Keratinocyte (primary cell): Measurements from ENCODE around the gene COL13A1. TPM values are rescaled to one million over a fixed set of nuclear protein-coding genes. Genes with fewer than 3 reads are reported as not detected.

ENCODE experiments used
- DNase-seq: peaks from one replicate; pipeline ENCODE4 v3.0.0-alpha.2; 2011; ENCODE audit warnings: low read depth, missing footprints, low spot score
- FAIRE-seq: peaks from 2 replicates; lab custom pipeline; 2011; peaks lifted over from hg19 to GRCh38; lab: Jason Lieb, UNC
- H2AFZ ChIP-seq: 2 replicates; pipeline ENCODE4 v1.6.0; 2012; ENCODE audit warnings: low read length, control low read depth, inconsistent platforms; ENCODE audit not compliant: control insufficient read depth
- H3K27ac ChIP-seq: 2 replicates; pipeline ENCODE4 v1.5.1; 2011; ENCODE audit warnings: low read length; ENCODE audit not compliant: control insufficient read depth, insufficient read depth
- H3K27me3 ChIP-seq: 3 replicates; pipeline ENCODE4 v1.6.0; 2011; ENCODE audit warnings: low read length; ENCODE audit not compliant: control insufficient read depth, insufficient read depth; ENCODE audit errors: extremely low read depth
- H3K36me3 ChIP-seq, 2 experiments: 2 replicates in 1 of 2; 3 replicates in 1 of 2; pipeline ENCODE4 v1.5.1; 2011; ENCODE audit warnings: low read length in 2 of 2, mild to moderate bottlenecking in 1 of 2; ENCODE audit not compliant: control insufficient read depth in 2 of 2, insufficient read depth in 2 of 2; ENCODE audit errors: extremely low read depth in 1 of 2
- H3K4me1 ChIP-seq: 3 replicates; pipeline ENCODE4 v1.5.1; 2011; ENCODE audit warnings: low read length; ENCODE audit not compliant: control insufficient read depth, insufficient read depth; ENCODE audit errors: extremely low read depth
- H3K4me2 ChIP-seq: 3 replicates; pipeline ENCODE4 v1.6.0; 2011; ENCODE audit warnings: low read depth, low read length; ENCODE audit not compliant: control insufficient read depth, insufficient read depth; ENCODE audit errors: extremely low read depth
- H3K4me3 ChIP-seq, 3 experiments: fragments of 200-600 bp in 1 of 3; sonication (generic) in 1 of 3; 2 replicates in 2 of 3; 3 replicates in 1 of 3; pipeline ENCODE4 v1.5.1; 2011 to 2016; ENCODE audit warnings: low read length in 3 of 3, mild to moderate bottlenecking in 3 of 3, control low read depth in 2 of 3, inconsistent platforms in 1 of 3, low read depth in 1 of 3, mixed read lengths in 1 of 3, mixed run types in 1 of 3, moderate library complexity in 1 of 3; ENCODE audit not compliant: control insufficient read depth in 2 of 3, insufficient read depth in 2 of 3; ENCODE audit errors: extremely low read depth in 1 of 3
- H3K79me2 ChIP-seq: 2 replicates; pipeline ENCODE4 v1.6.0; 2012; ENCODE audit warnings: low read length; ENCODE audit not compliant: control insufficient read depth, insufficient read depth
- H3K9ac ChIP-seq: 3 replicates; pipeline ENCODE4 v1.6.0; 2011; ENCODE audit warnings: low read length; ENCODE audit not compliant: control insufficient read depth, insufficient read depth; ENCODE audit errors: extremely low read depth
- H3K9me1 ChIP-seq: 3 replicates; pipeline ENCODE4 v1.6.0; 2011; ENCODE audit warnings: low read length; ENCODE audit not compliant: control insufficient read depth, insufficient read depth; ENCODE audit errors: extremely low read depth
- H3K9me3 ChIP-seq: 2 replicates; pipeline ENCODE4 v1.5.1; 2012; ENCODE audit warnings: low read depth, low read length; ENCODE audit not compliant: control insufficient read depth
- H4K20me1 ChIP-seq: 3 replicates; pipeline ENCODE4 v1.6.0; 2011; ENCODE audit warnings: low read length; ENCODE audit not compliant: control insufficient read depth, insufficient read depth; ENCODE audit errors: extremely low read depth
- EZH2 ChIP-seq: IDR thresholded peaks from one replicate; pipeline ENCODE4 v1.6.1; 2012; ENCODE audit warnings: inconsistent platforms, mild to moderate bottlenecking, low read length, moderate library complexity
- dilution Hi-C: fragments of 300-500 bp; cut with MboI; formaldehyde crosslinking; loops from one replicate; pipeline ENCODE4 v1.7.0; 2020; ENCODE audit warnings: low sequenced_read_pairs; ENCODE audit not compliant: extremely low pct_ligation_motif_present
- polyA minus RNA-seq, 3 experiments: library from RNA; depleted of rRNA, polyadenylated mRNA; stranded (reverse); fragments of >200 nt; gene quantifications; 1 replicate in 1 of 3; 2 replicates in 1 of 3; 3 replicates in 1 of 3; pipeline ENCODE4 v1.2.3, GENCODE V29; 2011
- polyA plus RNA-seq, 5 experiments: library from polyadenylated mRNA; depleted of rRNA in 3 of 5; stranded (reverse) in 3 of 5; stranded (forward) in 1 of 5; unstranded in 1 of 5; fragments of >200 nt; gene quantifications; 1 replicate in 1 of 5; 2 replicates in 3 of 5; 3 replicates in 1 of 5; pipeline versions ENCODE4 v1.2.1 to v1.2.3, GENCODE V29; 2011 to 2012; ENCODE audit warnings: missing spikeins in 2 of 5, low read depth in 1 of 5, low replicate concordance in 1 of 5
- TF ChIP-seq, protein P1 (sequence below), 3 experiments: IDR thresholded peaks in 1 of 3; conservative IDR thresholded peaks in 1 of 3; optimal IDR thresholded peaks in 1 of 3; 2 replicates in 2 of 3; 3 replicates in 1 of 3; pipeline versions ENCODE3 to v1.5.1; 2011; ENCODE audit warnings: low read length in 3 of 3, mild to moderate bottlenecking in 3 of 3, moderate library complexity in 2 of 3, control low read depth in 1 of 3, inconsistent platforms in 1 of 3; ENCODE audit not compliant: insufficient read depth in 2 of 3; ENCODE audit errors: extremely low read depth in 1 of 3

Gene COL13A1
- 0.89 to 3.2 TPM (median 1.5 TPM) in 3 replicates for polyA plus RNA-seq
- polyA plus RNA-seq (2011; ENCODE audit: low read depth), result 0.30 TPM
- 0.51 and 0.55 TPM in 2 replicates for polyA plus RNA-seq (2011; cell fraction: cytosol; rRNA removed)
- 2.0 and 4.9 TPM in 2 replicates for polyA plus RNA-seq (2011; cell fraction: nucleus; rRNA removed)
- 0.63 and 3.5 TPM in 2 replicates for polyA plus RNA-seq (2012; ENCODE audit: low replicate concordance)
- 0.20 to 0.67 TPM (median 0.52 TPM) in 3 replicates for polyA minus RNA-seq
- polyA minus RNA-seq (2011; cell fraction: cytosol; rRNA and poly(A)+ RNA removed), result not detected
- polyA minus RNA-seq (2011; cell fraction: nucleus; rRNA and poly(A)+ RNA removed), result 2.3 and 2.5 TPM in 2 replicates

DNA sequence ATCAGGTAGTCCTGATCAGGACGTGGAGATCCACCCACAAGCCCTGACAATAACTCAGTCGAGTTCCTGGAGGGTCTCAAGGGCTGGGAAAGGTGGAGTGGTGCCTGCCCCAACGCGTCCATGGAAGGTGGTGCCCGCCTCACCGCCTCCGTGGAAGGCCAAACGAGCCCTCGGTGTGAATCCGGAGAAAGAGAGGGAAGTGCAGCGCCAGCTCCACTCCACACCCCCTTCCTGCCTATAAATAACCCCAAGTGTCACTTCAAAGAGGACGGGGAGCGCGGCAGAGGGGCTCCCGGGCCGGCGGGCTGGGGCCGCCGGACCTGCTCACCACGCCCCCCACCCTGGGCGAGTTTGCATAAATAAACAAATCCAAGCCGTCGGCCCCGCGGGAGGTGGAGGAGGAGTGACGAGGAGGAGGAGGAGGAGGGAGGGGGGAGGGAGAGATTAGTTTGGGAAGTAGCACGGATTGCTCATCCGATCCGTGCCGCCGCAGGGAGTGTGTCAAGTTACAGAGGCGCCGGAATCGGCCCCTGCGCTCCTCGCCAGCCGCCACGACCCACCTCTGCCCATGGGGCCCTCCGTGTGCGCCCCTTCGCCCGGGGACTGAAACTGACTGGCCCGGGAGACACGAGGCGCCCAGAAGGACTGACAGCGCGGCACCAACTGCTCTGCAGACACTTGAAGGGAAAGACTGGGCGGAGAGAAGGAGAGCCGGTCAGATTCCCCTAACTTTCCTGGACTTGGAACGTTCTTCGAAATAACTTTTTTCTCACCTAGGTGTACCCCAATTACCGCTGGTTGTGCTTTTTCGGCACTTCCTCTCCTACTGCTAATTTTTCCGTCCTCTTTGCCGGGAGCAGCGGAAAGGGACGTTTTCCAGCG is at the start of gene COL13A1:
COL13A1 (plus strand) TSS at position 473 of the 882 bp plus-strand sequence. CDS start 518 bp downstream, outside the sequence.
- H3K9ac ChIP-seq, result peak within 1 kb of the TSS; percentile 78
- H3K36me3 ChIP-seq, result no peaks in the 10 kb centered on the region
- no peaks in the 10 kb centered on the region for H3K9me1 ChIP-seq
- no peaks in the 10 kb centered on the region for H4K20me1 ChIP-seq
- H2AFZ ChIP-seq, result peak within 1 kb of the TSS; percentile 90
- peaks cover 19% of the 10 kb centered on the region for H3K4me1 ChIP-seq
- H3K79me2 ChIP-seq, result no peaks in the 10 kb centered on the region
- peak; percentile 60 for FAIRE-seq
- DNase-seq, result peak; percentile 28
- no peaks in the 10 kb centered on the region for H3K27me3 ChIP-seq
- H3K9me3 ChIP-seq, result no peaks in the 10 kb centered on the region
- dilution Hi-C loops, result no loop called here
- peak within 1 kb of the TSS; percentile 67 for H3K27ac ChIP-seq
- H3K4me3 ChIP-seq, result peak within 1 kb of the TSS; percentile 53 to 90 (median 88)
- peak; percentile 16 for TF ChIP-seq EZH2
- TF ChIP-seq, protein P1, sequence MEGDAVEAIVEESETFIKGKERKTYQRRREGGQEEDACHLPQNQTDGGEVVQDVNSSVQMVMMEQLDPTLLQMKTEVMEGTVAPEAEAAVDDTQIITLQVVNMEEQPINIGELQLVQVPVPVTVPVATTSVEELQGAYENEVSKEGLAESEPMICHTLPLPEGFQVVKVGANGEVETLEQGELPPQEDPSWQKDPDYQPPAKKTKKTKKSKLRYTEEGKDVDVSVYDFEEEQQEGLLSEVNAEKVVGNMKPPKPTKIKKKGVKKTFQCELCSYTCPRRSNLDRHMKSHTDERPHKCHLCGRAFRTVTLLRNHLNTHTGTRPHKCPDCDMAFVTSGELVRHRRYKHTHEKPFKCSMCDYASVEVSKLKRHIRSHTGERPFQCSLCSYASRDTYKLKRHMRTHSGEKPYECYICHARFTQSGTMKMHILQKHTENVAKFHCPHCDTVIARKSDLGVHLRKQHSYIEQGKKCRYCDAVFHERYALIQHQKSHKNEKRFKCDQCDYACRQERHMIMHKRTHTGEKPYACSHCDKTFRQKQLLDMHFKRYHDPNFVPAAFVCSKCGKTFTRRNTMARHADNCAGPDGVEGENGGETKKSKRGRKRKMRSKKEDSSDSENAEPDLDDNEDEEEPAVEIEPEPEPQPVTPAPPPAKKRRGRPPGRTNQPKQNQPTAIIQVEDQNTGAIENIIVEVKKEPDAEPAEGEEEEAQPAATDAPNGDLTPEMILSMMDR (optimal IDR thresholded peaks at IDR 0.05 in 1 of 3, IDR thresholded peaks at IDR 0.05 in 1 of 3, conservative IDR thresholded peaks at IDR 0.05 in 1 of 3; ENCODE audit: extremely low read depth in 1 of 3, insufficient read depth in 2 of 3, low read length in 3 of 3), result no peak
- peak within 1 kb of the TSS; percentile 98 for H3K4me2 ChIP-seq

DNA sequence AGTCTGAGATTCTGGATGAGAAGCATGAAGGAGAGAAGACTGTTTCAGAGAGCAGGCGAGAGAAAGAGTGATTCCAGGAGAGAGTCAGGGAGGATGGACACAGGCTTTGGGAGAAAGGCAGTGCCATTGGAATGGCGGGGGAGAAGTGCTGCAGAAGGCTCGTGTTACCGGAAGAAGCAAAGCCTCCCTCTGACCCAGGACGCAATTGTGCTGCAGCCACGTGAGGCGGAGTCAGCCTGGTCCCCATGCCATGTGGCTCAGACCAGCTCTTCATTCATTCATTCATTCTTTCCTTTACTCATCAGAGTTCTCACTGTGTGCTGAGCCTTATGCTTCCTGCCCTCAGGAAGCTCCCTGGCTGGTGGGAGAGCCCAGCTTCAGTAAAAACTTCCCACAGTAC is 49.2 kb upstream of the COL13A1 start:
- dilution Hi-C loops, result no loop called here
- peaks cover 19% of the 10 kb centered on the region for H3K27me3 ChIP-seq
- H3K4me3 ChIP-seq, result no peak overlapping the region
- no peaks in the 10 kb centered on the region for H3K79me2 ChIP-seq
- H3K9me1 ChIP-seq, result peaks cover 3% of the 10 kb centered on the region
- H2AFZ ChIP-seq, result no peak overlapping the region
- no peak overlapping the region for H3K9ac ChIP-seq
- H3K4me2 ChIP-seq, result no peak overlapping the region
- H3K9me3 ChIP-seq, result no peaks in the 10 kb centered on the region
- FAIRE-seq (no peak), DNase-seq (no peak)
- no peaks in the 10 kb centered on the region for H4K20me1 ChIP-seq
- no peaks in the 10 kb centered on the region for H3K36me3 ChIP-seq
- H3K4me1 ChIP-seq, result no peaks in the 10 kb centered on the region
- H3K27ac ChIP-seq, result no peak overlapping the region
- TF ChIP-seq, protein P1 (optimal IDR thresholded peaks at IDR 0.05 in 1 of 3, IDR thresholded peaks at IDR 0.05 in 1 of 3, conservative IDR thresholded peaks at IDR 0.05 in 1 of 3; ENCODE audit: extremely low read depth in 1 of 3, insufficient read depth in 2 of 3, low read length in 3 of 3), result no peak
- TF ChIP-seq EZH2, result no peak
